ENCODE results near the gene PCLO.
"Not testable (repeated sequence)": the region's sequence is repeated elsewhere in the genome, so short reads cannot be mapped to it uniquely, and the experiment has no call there.

PCLO gene

GRCh38 chr7:82980130-82980788 is 182.4 kb downstream of the PCLO start:
- DNase-seq, result no peak
- in situ Hi-C loops (cut with MboI; ENCODE audit: low pct_unique_long_range_greater_than_20kb, low sequenced_read_pairs), result no loop called here

DNA sequence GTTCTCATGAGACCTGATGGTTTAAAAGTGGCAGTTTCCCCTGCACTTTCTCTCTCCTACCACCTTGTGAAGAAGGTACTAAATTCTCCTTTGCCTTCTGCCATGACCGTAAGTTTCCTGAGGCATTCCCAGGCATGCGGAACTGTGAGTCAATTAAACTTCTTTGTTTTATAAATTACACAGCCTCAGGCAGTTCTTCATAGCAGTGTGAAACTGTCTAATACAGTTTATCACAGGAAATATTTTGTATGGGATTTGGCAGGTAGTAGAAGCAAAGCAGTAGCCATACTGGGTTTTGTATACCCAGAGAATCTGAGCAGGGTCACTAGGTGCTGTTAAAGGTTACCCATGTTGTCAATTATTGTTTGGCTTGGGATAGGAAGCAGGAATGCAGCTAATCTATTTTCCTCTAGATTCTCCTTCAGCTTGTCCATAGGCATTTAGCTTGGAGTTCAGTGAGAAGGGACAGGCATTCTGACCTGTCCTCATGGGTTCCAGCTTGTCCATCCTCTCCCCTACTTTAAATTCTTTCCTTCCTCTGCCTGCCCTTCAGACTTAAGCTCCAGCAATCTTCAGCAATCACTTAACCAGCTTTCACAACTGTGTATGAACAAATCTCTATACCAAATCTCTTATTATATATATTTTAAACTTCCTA is 186.7 kb downstream of the PCLO start:
- in situ Hi-C loops (cut with MboI; ENCODE audit: low pct_unique_long_range_greater_than_20kb, low sequenced_read_pairs), result no loop called here
- DNase-seq, result no peak

GRCh38 chr7:82972135-82972534 is 190.5 kb downstream of the PCLO start:
- DNase-seq, result no peak
- in situ Hi-C loops (cut with MboI; ENCODE audit: low pct_unique_long_range_greater_than_20kb, low sequenced_read_pairs), result no loop called here

DNA sequence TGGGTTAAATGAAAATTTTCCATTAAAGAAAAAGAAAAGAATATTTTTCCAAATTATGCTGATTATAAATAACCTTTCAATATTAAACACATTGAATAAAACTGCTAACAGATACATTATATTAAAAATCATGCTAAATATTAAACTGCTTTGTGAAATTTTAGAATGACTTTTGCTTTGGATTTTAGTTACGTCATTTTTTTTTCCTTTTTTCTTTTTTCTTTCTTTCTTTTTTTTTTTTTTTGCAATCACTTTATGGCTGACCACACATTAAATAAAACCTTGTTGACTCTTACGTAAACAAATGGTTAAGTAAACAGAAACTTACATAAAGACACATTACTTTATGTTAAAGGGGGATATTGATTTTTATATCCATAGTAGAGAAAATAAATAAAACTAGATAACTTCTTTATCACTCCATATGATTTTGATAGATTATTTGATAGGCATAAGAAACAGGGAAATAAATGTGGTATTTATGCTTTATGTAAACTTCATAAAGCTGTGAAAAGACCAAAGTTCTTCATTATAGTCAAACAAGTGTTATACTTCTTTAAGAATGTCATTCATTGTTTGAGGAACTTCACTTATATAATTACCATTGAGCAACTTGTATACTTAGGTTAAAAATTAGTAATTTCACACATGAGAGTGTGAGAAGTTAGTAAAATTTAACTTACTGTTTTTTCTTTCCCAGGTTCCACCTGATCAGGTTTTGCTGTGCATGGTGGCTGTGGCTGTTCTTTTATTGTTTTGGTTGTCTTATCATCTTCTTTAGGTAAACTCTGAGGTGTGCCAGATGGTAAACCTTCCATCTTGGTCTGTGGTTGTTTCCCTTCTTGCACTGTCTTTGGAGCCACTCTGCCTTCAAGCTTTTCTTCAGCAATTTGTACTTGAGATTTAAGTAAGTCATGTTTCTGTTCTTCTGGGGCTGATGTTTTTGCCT is 197.3 kb downstream of the PCLO start:
- in situ Hi-C loops (cut with MboI; ENCODE audit: low pct_unique_long_range_greater_than_20kb, low sequenced_read_pairs), result no loop called here
- DNase-seq, result no peak

GRCh38 chr7:82964150-82964882 is 198.4 kb downstream of the PCLO start:
- in situ Hi-C loops (cut with MboI; ENCODE audit: low pct_unique_long_range_greater_than_20kb, low sequenced_read_pairs), result no loop called here
- no peak for DNase-seq

DNA sequence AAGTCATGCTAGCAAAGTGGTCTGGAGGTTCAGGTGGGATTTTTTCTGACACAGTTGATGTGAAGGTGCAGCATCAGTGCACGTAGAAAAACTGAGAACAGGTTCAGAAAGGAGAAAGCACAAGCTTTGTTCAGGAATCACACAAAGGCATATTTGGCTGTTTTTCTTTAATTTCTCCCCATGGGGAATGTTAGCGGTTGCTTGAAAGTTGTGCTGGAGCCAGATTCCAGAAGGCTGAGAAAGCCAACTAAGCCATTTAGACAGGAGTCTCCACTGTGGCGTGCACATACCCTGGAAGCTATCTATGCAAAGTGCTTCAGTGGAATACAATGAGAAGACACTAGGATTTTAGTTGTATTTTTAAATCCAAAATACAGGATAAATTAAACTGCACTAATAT is 201.4 kb downstream of the PCLO start:
- DNase-seq, result no peak
- in situ Hi-C loops (cut with MboI; ENCODE audit: low pct_unique_long_range_greater_than_20kb, low sequenced_read_pairs), result no loop called here

- no peak for DNase-seq
- in situ Hi-C loops (cut with MboI; ENCODE audit: low pct_unique_long_range_greater_than_20kb, low sequenced_read_pairs), result no loop called here
Observed at GRCh38 chr7:82959528-82959927, 203.2 kb downstream of the PCLO start.

- DNase-seq, result no peak
- in situ Hi-C loops (cut with MboI; ENCODE audit: low pct_unique_long_range_greater_than_20kb, low sequenced_read_pairs), result no loop called here
Observed at GRCh38 chr7:82957521-82957920, 205.2 kb downstream of the PCLO start.

DNA sequence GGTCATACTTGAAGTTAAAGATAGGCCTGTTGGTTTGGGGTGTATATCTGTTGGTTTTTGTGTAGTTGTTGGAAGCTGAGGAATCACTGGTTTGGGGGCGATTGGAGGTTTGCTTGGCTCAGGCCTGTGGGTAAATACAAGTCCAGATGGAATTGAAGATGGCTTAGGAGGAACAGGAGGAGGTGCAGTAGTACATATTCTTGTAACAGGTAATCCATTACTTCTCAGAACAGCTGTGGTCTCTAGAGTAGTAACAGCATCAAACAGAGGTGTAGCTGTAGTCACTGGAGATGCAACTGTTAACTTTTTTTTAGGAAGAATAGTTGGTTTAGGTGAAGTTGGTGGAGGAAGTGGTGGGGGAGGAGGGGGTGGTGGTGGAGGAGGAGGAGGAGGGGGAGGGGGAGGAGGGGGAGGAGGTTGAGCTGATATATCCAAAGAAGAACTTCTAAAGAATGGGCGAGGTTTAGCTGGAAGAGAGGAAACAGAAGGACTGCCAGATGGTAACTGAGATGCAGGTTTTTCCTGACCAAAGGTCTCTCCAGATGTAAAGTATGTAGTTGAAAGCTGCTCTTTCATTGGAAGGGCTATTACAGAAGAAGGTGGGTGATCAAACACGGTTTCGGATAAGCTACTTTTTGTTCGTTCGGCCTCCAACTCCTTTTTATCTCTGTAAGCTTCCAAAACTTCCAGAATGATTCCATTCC is 209.2 kb downstream of the PCLO start:
- in situ Hi-C loops (cut with MboI; ENCODE audit: low pct_unique_long_range_greater_than_20kb, low sequenced_read_pairs), result no loop called here
- no peak for DNase-seq

DNA sequence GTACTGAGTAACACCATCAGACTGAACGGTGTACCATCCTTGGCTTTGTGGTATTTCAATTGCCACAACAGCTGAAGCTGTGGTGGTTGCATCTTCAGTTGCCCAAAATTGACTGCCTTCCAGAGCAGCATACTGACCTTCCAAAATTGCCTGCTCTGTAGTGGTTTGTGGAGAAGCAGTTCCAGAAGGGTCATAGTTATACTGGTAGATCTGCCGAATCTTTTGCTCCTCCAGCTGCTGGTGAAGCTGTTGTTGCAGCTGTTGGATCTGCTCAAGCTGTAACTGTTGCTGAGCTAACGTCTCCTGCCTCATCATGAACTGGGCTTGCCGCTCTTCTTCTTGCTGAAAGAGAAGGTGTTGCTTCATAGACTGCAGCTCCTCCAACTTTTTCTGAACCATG is 212.2 kb downstream of the PCLO start:
- in situ Hi-C loops (cut with MboI; ENCODE audit: low pct_unique_long_range_greater_than_20kb, low sequenced_read_pairs), result no loop called here
- no peak for DNase-seq

DNA sequence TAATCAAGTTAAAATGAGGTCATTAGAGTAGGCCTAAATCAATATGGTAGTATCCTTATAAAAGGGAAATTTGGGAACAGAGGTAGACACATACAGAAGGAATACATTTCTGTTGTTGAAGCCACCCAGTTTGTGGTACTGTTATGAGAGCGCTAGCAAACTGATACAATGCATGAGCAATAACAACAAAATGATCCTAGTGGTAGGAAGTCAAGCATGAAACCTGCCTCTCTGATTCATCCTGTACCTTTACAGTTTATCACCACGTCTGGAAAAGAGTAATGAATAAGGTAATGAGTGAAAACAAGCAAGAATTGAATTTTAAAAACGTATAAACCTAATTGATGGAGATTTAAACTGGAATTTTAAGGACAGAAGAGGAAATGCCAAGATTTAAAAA is 217.2 kb downstream of the PCLO start:
- DNase-seq, result no peak
- in situ Hi-C loops (cut with MboI; ENCODE audit: low pct_unique_long_range_greater_than_20kb, low sequenced_read_pairs), result no loop called here

- DNase-seq, result no peak
- in situ Hi-C loops (cut with MboI; ENCODE audit: low pct_unique_long_range_greater_than_20kb, low sequenced_read_pairs), result no loop called here
Observed at GRCh38 chr7:82945056-82945455, 217.6 kb downstream of the PCLO start.

DNA sequence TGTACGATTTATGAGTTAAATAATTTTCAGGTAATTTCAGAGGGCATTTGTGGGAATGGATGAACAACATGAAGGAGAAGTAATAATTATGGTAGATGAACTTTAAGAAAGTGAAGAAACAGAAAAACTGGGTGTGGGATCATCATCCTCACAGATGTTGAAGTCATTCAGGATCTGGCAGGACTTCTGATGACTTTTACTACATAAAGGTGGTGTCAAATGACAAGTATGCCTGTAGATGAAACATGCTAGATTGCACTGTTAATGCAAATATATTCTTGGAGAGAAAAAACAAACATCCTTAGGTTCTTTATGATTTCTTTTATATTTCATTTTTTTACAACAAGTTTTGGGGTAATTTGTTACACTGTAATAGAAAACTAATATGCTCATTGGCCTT is 230.2 kb downstream of the PCLO start:
- in situ Hi-C loops (cut with MboI; ENCODE audit: low pct_unique_long_range_greater_than_20kb, low sequenced_read_pairs), result no loop called here

GRCh38 chr7:82926477-82926876 is 236.2 kb downstream of the PCLO start:
- DNase-seq, result no peak
- in situ Hi-C loops (cut with MboI; ENCODE audit: low pct_unique_long_range_greater_than_20kb, low sequenced_read_pairs), result no loop called here

More for the DNA sequence above, 230.2 kb downstream of the PCLO start:
- no peak for DNase-seq

- DNase-seq, result no peak
- in situ Hi-C loops (cut with MboI; ENCODE audit: low pct_unique_long_range_greater_than_20kb, low sequenced_read_pairs), result no loop called here
Observed at GRCh38 chr7:82925331-82925730, 237.4 kb downstream of the PCLO start.

DNA sequence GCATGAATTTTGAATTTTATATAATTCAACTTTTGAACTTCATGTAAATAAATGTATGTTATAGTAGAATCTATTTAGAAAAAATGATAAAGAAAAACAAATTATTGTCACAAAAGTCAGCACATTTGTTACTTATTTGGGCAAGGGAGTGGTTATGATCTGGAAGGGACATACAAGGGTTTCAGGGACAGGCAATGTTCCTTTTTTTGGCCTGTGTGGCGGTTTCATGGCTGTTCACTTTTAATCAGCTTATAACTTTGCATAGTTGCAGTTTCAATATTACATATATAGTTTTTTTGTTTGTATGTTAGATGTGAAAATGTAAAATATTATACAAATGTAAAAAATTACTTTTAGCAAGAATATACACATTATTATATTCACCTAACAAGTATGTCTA is 256.2 kb downstream of the PCLO start:
- in situ Hi-C loops (cut with MboI; ENCODE audit: low pct_unique_long_range_greater_than_20kb, low sequenced_read_pairs), result no loop called here
- DNase-seq, result no peak

DNA sequence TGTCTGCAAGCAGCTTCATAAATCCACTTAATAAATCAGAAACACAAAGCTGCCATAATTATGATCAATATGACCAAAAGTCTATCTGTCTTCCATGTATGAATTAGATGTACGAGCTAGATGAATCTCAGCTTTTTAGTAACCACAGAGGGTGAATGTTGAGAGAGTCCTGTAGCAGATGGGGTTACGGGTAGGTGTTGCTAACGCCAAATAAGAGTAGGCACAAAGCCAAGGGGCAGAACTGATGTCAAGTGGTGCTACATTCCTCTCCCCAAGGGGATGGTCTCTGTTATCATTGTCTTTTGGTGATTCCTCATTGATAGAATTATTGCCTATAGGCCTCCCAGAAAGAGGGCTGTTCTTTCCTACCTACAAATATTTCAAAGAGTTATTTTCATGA is 257.8 kb downstream of the PCLO start:
- DNase-seq, result no peak
- in situ Hi-C loops (cut with MboI; ENCODE audit: low pct_unique_long_range_greater_than_20kb, low sequenced_read_pairs), result no loop called here

- in situ Hi-C loops (cut with MboI; ENCODE audit: low pct_unique_long_range_greater_than_20kb, low sequenced_read_pairs); DNase-seq: not testable (repeated sequence)
Observed at GRCh38 chr7:82901098-82901497, 261.6 kb downstream of the PCLO start.

DNA sequence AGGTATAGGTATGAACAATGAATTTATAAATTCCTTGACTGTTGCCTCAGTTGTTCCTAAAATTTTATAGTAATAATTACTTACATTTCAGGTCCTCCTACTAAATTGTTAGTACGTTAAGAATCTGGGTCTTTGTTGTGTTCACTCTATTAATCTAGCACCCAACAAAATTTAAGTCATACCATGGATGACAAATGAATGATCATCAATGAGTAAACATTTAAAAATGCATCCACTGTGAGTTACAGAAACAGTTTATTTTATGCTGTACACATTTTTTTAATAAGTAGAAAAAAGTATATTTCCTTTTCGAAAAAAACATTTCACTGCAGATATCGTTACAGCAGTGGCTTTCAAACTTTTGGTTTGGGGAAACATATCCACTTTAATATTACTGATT is 265.2 kb downstream of the PCLO start:
- no peak for DNase-seq
- in situ Hi-C loops (cut with MboI; ENCODE audit: low pct_unique_long_range_greater_than_20kb, low sequenced_read_pairs), result no loop called here

Data from KBM-7 (cell line).